ENCODE measurements around the gene CFAP100. TPM values are rescaled to one million over a fixed set of nuclear protein-coding genes. Genes with fewer than 3 reads are reported as not detected.

CFAP100 gene
- total RNA-seq, 4 donors from 2014 or later = not detected

GRCh38 chr3:126417981-126418530, 23.3 kb downstream of the CFAP100 start:
- TF ChIP-seq CTCF (IDR thresholded peaks at IDR 0.05) = no peak
- TF ChIP-seq POLR2A (IDR thresholded peaks at IDR 0.05) = no peak
- no peak for DNase-seq
- Histone ChIP-seq H3K27ac (no peak overlapping the region), H3K9me3 (no peaks in the 10 kb centered on the region), H3K4me3 (no peak overlapping the region), H3K4me1 (no peaks in the 10 kb centered on the region), H3K36me3 (no peaks in the 10 kb centered on the region), H3K27me3 (peaks cover 0 to 69% (median 7%) of the 10 kb centered on the region in 4 donors)
- intact Hi-C loops (cut with DNase I) = no loop called here
- WGBS, 2 donors = 95 to 100% methylated on average over 2 to 7 of the region's 11 CpGs

- H3K4me3 ChIP-seq = no peak overlapping the region
- no peak for DNase-seq
- no peaks in the 10 kb centered on the region for H3K36me3 ChIP-seq
- H3K9me3 ChIP-seq = no peaks in the 10 kb centered on the region
- H3K27ac ChIP-seq = no peak overlapping the region
- H3K4me1 ChIP-seq = no peaks in the 10 kb centered on the region
- peaks cover 0 to 63% (median 7%) of the 10 kb centered on the region in 4 donors for H3K27me3 ChIP-seq
- intact Hi-C loops (cut with DNase I) = no loop called here
- 75% methylated on average over 14 of the region's 20 CpGs; no CpG with 5 or more reads in 1 of the 2 donors for WGBS, 2 donors
- TF ChIP-seq CTCF (IDR thresholded peaks at IDR 0.05) (no peak), POLR2A (IDR thresholded peaks at IDR 0.05) (no peak)
Measured at GRCh38 chr3:126418661-126419131, 24.0 kb downstream of the CFAP100 start.

- no peaks in the 10 kb centered on the region for H3K4me1 ChIP-seq
- no peaks in the 10 kb centered on the region for H3K36me3 ChIP-seq
- H3K27ac ChIP-seq = no peak overlapping the region
- H3K27me3 ChIP-seq = peaks cover 0 to 57% (median 7%) of the 10 kb centered on the region in 4 donors
- intact Hi-C loops (cut with DNase I) = no loop called here
- no CpG with 5 or more reads among the region's 6 CpGs for WGBS, 2 donors
- TF ChIP-seq CTCF (IDR thresholded peaks at IDR 0.05) (no peak), POLR2A (IDR thresholded peaks at IDR 0.05) (no peak)
- DNase-seq = no peak
- no peaks in the 10 kb centered on the region for H3K9me3 ChIP-seq
- no peak overlapping the region for H3K4me3 ChIP-seq
Measured at GRCh38 chr3:126419151-126419703, 24.5 kb downstream of the CFAP100 start.

- intact Hi-C loops (cut with DNase I) = no loop called here
- 57 to 73% methylated on average over 10 to 14 of the region's 22 CpGs for WGBS, 2 donors
Measured at GRCh38 chr3:126419886-126420786, 25.4 kb downstream of the CFAP100 start.

More at GRCh38 chr3:126419886-126420786, 25.4 kb downstream of the CFAP100 start:
- TF ChIP-seq POLR2A (IDR thresholded peaks at IDR 0.05) (no peak), CTCF (IDR thresholded peaks at IDR 0.05) (no peak)
- Histone ChIP-seq H3K27me3 (peaks cover 0 to 48% (median 7%) of the 10 kb centered on the region in 4 donors), H3K9me3 (no peaks in the 10 kb centered on the region), H3K27ac (no peak overlapping the region), H3K36me3 (no peaks in the 10 kb centered on the region), H3K4me3 (no peak overlapping the region), H3K4me1 (no peaks in the 10 kb centered on the region)
- no peak for DNase-seq

Measured in esophagus squamous epithelium (tissue), 5 donors.